ENCODE results near the gene ADAM23.
"Not testable (repeated sequence)": the region's sequence is repeated elsewhere in the genome, so short reads cannot be mapped to it uniquely, and the experiment has no call there.

ADAM23 gene

GRCh38 chr2:206442833-206443734 is at the start of gene ADAM23:
Gene ADAM23, plus strand, starts transcription at chr2:206443532. Its CDS starts 335 bp downstream, at chr2:206443867.
- Histone ChIP-seq H3K9me3 (ENCODE audit: low read length) (no peaks in the 10 kb centered on the region), H3K4me2 (ENCODE audit: low read length) (peak within 1 kb of the TSS; percentile 42; the same call in 1 of the 2 replicates), H3K27me3 (ENCODE audit: insufficient read depth, low read length) (no peaks in the 10 kb centered on the region), H3K4me1 (ENCODE audit: insufficient read depth, low read length, severe bottlenecking) (no peaks in the 10 kb centered on the region), H3K36me3 (ENCODE audit: insufficient read depth, low read length) (no peaks in the 10 kb centered on the region), H3K9me2 (ENCODE audit: low read depth, low read length) (no peaks in the 10 kb centered on the region), H2AFZ (ENCODE audit: low read length) (no peak within 1 kb of the TSS), H3K9ac (ENCODE audit: low read length) (no peak within 1 kb of the TSS), H4K20me1 (ENCODE audit: insufficient read depth, low read length) (no peaks in the 10 kb centered on the region), H3K79me2 (ENCODE audit: insufficient read depth, low read length) (no peaks in the 10 kb centered on the region), H3F3A (ENCODE audit: insufficient read depth, low read length) (no peaks in the 10 kb centered on the region), H3K27ac (ENCODE audit: low read depth, low read length, poor library complexity, severe bottlenecking) (no peak within 1 kb of the TSS), H3K4me3 (ENCODE audit: low read depth, low read length, poor library complexity, severe bottlenecking) (peak within 1 kb of the TSS; percentile 19)
- TF ChIP-seq CTCF (IDR thresholded peaks at IDR 0.05; ENCODE audit: low read length) (no peak), EZH2 (IDR thresholded peaks at IDR 0.05; ENCODE audit: borderline replicate concordance, low read length) (no peak)

- no peak overlapping the region for H3K4me2 ChIP-seq (ENCODE audit: low read length)
These were observed 47.1 kb upstream of the ADAM23 start for GRCh38 chr2:206396211-206396610.

DNA sequence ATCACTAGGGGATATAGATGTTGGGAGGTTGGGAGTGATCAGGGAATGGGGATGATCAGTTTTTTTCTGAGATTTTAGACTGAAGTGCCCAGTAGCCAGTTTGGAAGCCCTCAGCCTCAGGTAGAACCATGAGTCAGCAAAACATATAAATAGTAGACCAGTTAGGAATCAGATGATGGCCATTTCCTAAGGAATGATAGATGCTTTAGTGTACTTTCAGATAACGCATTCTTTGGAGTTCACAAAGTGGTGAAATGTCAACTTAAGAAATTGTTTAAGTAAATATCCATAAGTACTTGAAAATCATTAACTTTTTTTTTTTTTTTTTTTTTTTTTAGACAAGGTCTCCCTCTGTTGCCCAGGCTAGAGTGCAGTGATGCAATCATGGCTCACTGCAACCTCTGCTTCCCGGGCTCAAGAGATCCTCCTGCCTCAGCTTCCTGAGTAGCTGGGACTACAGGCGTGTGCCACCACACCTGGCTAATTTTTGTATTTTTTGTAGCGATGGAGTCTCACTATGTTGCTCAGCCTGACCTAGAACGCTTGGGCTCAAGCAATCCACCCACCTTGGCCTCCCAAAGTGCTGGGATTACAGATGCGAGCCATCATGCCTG is 40.3 kb upstream of the ADAM23 start:
- not testable (repeated sequence) for H3K9ac ChIP-seq (ENCODE audit: low read length); H3K9me3 ChIP-seq (ENCODE audit: low read length); H3K4me1 ChIP-seq (ENCODE audit: insufficient read depth, low read length, severe bottlenecking); H3K79me2 ChIP-seq (ENCODE audit: insufficient read depth, low read length); H3K4me3 ChIP-seq (ENCODE audit: low read depth, low read length, poor library complexity, severe bottlenecking); H3F3A ChIP-seq (ENCODE audit: insufficient read depth, low read length); H2AFZ ChIP-seq (ENCODE audit: low read length); H3K27me3 ChIP-seq (ENCODE audit: insufficient read depth, low read length); H4K20me1 ChIP-seq (ENCODE audit: insufficient read depth, low read length); H3K9me2 ChIP-seq (ENCODE audit: low read depth, low read length); H3K36me3 ChIP-seq (ENCODE audit: insufficient read depth, low read length); H3K27ac ChIP-seq (ENCODE audit: low read depth, low read length, poor library complexity, severe bottlenecking); H3K4me2 ChIP-seq (ENCODE audit: low read length)

More at GRCh38 chr2:206396211-206396610, 47.1 kb upstream of the ADAM23 start:
- no peaks in the 10 kb centered on the region for H4K20me1 ChIP-seq (ENCODE audit: insufficient read depth, low read length)
- no peak overlapping the region for H3K9ac ChIP-seq (ENCODE audit: low read length)
- TF ChIP-seq CTCF (IDR thresholded peaks at IDR 0.05; ENCODE audit: low read length) (no peak), EZH2 (IDR thresholded peaks at IDR 0.05; ENCODE audit: borderline replicate concordance, low read length) (no peak)
- no peaks in the 10 kb centered on the region for H3K4me1 ChIP-seq (ENCODE audit: insufficient read depth, low read length, severe bottlenecking)
- no peaks in the 10 kb centered on the region for H3F3A ChIP-seq (ENCODE audit: insufficient read depth, low read length)
- H3K36me3 ChIP-seq (ENCODE audit: insufficient read depth, low read length): no peaks in the 10 kb centered on the region
- H3K79me2 ChIP-seq (ENCODE audit: insufficient read depth, low read length): no peaks in the 10 kb centered on the region
- no peaks in the 10 kb centered on the region for H3K9me2 ChIP-seq (ENCODE audit: low read depth, low read length)
- no peaks in the 10 kb centered on the region for H3K9me3 ChIP-seq (ENCODE audit: low read length)
- H2AFZ ChIP-seq (ENCODE audit: low read length): no peak overlapping the region
- H3K4me3 ChIP-seq (ENCODE audit: low read depth, low read length, poor library complexity, severe bottlenecking): no peak overlapping the region
- no peak overlapping the region for H3K27ac ChIP-seq (ENCODE audit: low read depth, low read length, poor library complexity, severe bottlenecking)
- H3K27me3 ChIP-seq (ENCODE audit: insufficient read depth, low read length): no peaks in the 10 kb centered on the region
